ENCODE data around the gene ATIC.

Gene ATIC

GRCh38 chr2:215311625-215312396 lies at the start of gene ATIC:
Gene ATIC (plus strand): TSS chr2:215312059. CDS start chr2:215312143, 84 bp downstream.
- TF ChIP-seq Cebpa-rat (IDR thresholded peaks at IDR 0.05) = no peak
- peak within 1 kb of the TSS; percentile 85 for H3K4me3 ChIP-seq
- H4K20me1 ChIP-seq = no peaks in the 10 kb centered on the region
- H3K9me3 ChIP-seq = peaks cover 3% of the 10 kb centered on the region; the same call in 1 of the 2 replicates
- no peaks in the 10 kb centered on the region for H3K27me3 ChIP-seq
- H3K36me3 ChIP-seq = peaks cover 38% of the 10 kb centered on the region
- H3K27ac ChIP-seq = peak within 1 kb of the TSS; percentile 96
- peaks cover 49% of the 10 kb centered on the region for H3K4me1 ChIP-seq
- peak within 1 kb of the TSS; percentile 95 for H3K9ac ChIP-seq
- H3K4me2 ChIP-seq = peak within 1 kb of the TSS; percentile 96

- no peak overlapping the region for H3K9ac ChIP-seq
- TF ChIP-seq Cebpa-rat (IDR thresholded peaks at IDR 0.05) = no peak
- no peak overlapping the region for H3K27ac ChIP-seq
- H3K27me3 ChIP-seq = no peaks in the 10 kb centered on the region
- H3K36me3 ChIP-seq = no peaks in the 10 kb centered on the region
- H3K9me3 ChIP-seq = no peaks in the 10 kb centered on the region
- no peak overlapping the region for H3K4me3 ChIP-seq
- no peak overlapping the region for H3K4me2 ChIP-seq
- no peaks in the 10 kb centered on the region for H4K20me1 ChIP-seq
- no peaks in the 10 kb centered on the region for H3K4me1 ChIP-seq
These were observed 49.6 kb upstream of the ATIC start for GRCh38 chr2:215262303-215262702.

DNA sequence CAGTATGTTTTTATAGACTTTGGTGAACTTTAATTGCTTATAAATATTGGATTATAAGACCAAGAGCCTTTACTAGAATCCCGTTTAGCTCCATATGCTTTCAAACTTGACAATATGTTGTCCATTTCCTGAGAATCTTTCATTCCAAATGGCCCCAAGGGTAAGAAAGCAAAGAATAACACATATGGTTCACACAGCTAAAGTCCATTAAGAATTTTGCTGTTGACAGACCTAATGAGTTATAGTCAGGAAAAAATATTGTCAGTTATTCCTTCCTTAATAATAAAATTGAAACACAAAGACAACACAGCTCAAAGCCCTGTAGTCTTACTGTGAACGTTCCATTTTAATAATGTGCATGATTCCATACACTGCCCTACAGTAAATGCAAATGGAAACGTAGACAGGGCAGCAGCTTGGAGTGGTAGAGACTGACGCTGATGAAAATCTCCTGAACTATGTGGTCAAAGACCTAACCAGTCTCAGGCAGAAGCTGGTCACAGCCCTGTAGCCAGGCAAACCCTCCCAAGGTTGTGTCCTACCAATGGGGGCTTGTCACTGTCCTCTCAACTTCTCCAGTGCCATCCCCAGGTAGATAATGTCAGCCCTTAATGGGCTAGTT lies 49.0 kb upstream of the ATIC start:
- no peaks in the 10 kb centered on the region for H3K27me3 ChIP-seq
- H4K20me1 ChIP-seq = no peaks in the 10 kb centered on the region
- H3K9me3 ChIP-seq = no peaks in the 10 kb centered on the region
- no peak overlapping the region for H3K27ac ChIP-seq
- TF ChIP-seq Cebpa-rat (IDR thresholded peaks at IDR 0.05) = no peak
- H3K9ac ChIP-seq = no peak overlapping the region
- H3K4me3 ChIP-seq = no peak overlapping the region
- H3K4me1 ChIP-seq = no peaks in the 10 kb centered on the region
- no peak overlapping the region for H3K4me2 ChIP-seq
- no peaks in the 10 kb centered on the region for H3K36me3 ChIP-seq

DNA sequence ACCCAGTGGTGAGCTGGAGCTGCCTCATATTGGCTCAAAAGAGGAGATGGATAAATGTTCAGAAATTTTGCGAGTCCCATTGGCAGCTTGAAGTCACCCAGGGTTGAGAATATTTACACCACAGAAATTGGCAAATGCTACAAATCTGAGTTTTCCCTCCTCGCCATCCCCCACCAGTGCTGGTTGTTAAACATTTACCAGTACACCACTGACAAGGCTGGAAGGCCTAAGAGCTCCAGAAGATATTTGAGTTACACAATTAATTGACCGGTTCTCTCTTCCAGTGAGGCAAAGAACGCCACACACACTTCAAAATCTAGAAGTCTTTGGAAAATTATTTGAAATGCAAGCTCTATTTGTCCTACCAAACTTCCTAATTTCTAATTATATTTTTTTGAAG lies 47.5 kb upstream of the ATIC start:
- Histone ChIP-seq H4K20me1 (no peaks in the 10 kb centered on the region), H3K4me3 (no peak overlapping the region), H3K27me3 (no peaks in the 10 kb centered on the region), H3K4me2 (no peak overlapping the region), H3K36me3 (no peaks in the 10 kb centered on the region), H3K4me1 (no peaks in the 10 kb centered on the region), H3K27ac (no peak overlapping the region), H3K9me3 (no peaks in the 10 kb centered on the region), H3K9ac (no peak overlapping the region)
- no peak for TF ChIP-seq Cebpa-rat (IDR thresholded peaks at IDR 0.05)

DNA sequence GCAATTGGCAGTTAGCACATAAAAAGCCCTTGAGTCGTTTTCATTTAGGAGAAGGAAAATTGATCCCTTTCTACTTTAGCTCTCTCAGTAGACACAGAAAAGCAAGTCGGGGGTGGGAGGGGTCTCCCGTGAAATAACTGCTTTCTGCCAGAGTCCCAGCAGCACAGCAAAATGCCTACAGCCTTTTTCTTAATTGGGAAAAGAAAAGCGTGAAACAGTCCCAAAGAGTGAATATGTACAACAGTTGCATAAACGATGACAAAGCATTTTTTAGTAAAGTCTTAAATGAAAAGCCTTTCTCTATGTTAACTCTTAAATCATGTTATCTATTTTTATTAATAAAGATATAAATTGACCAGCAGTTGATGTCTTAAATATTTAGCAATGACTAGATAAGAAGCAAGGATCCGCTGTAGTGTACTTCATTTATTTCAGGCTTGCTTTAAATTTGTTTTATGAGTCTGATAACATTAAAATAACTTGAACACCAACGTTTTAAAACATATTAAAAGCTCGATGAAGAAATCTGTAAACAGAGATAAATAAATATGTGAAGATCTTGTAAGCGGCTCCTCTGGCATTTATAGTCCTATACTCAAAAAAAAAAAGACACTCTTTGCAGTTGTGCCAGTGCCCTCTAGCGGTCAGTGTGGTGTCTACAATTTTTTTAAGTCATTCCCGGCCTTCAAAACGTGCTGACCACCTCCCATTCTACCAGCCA lies 42.3 kb upstream of the ATIC start:
- Histone ChIP-seq H3K4me2 (no peak overlapping the region), H3K4me3 (no peak overlapping the region)

DNA sequence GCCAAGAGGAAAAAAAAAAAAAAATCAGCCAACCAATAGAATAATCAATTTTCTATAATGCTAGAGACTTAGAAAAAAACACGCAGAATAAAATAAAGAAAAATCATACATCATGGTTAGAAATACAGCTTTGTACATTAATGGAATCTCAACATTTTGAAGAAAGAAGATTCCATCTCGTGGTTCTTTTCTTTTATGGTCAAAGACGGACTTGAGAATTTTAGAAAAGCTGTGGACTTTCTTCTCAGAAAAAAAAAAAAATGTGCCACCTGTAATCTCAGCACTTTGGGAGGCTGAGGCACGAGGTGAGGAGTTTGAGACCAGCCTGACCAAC lies 41.8 kb upstream of the ATIC start:
- H3K27ac ChIP-seq = no peak overlapping the region
- no peak overlapping the region for H3K9ac ChIP-seq
- H3K9me3 ChIP-seq = no peaks in the 10 kb centered on the region
- H3K4me2 ChIP-seq = no peak overlapping the region
- TF ChIP-seq Cebpa-rat (IDR thresholded peaks at IDR 0.05) = no peak
- H3K4me1 ChIP-seq = no peaks in the 10 kb centered on the region
- no peaks in the 10 kb centered on the region for H4K20me1 ChIP-seq
- H3K27me3 ChIP-seq = no peaks in the 10 kb centered on the region
- H3K36me3 ChIP-seq = no peaks in the 10 kb centered on the region
- no peak overlapping the region for H3K4me3 ChIP-seq

More for the DNA sequence above, 42.3 kb upstream of the ATIC start:
- Histone ChIP-seq H3K36me3 (no peaks in the 10 kb centered on the region), H3K27me3 (no peaks in the 10 kb centered on the region), H3K27ac (no peak overlapping the region), H3K9me3 (no peaks in the 10 kb centered on the region), H3K9ac (no peak overlapping the region), H3K4me1 (no peaks in the 10 kb centered on the region), H4K20me1 (no peaks in the 10 kb centered on the region)
- no peak for TF ChIP-seq Cebpa-rat (IDR thresholded peaks at IDR 0.05)

- Histone ChIP-seq H4K20me1 (no peaks in the 10 kb centered on the region), H3K27ac (no peak overlapping the region), H3K9me3 (no peaks in the 10 kb centered on the region), H3K27me3 (no peaks in the 10 kb centered on the region), H3K4me2 (no peak overlapping the region), H3K9ac (no peak overlapping the region), H3K4me3 (no peak overlapping the region), H3K4me1 (no peaks in the 10 kb centered on the region), H3K36me3 (no peaks in the 10 kb centered on the region)
- TF ChIP-seq Cebpa-rat (IDR thresholded peaks at IDR 0.05) = no peak
These were observed 40.4 kb upstream of the ATIC start for GRCh38 chr2:215271446-215271845.

GRCh38 chr2:215272918-215273317 lies 38.9 kb upstream of the ATIC start:
- no peak overlapping the region for H3K9ac ChIP-seq
- no peaks in the 10 kb centered on the region for H3K36me3 ChIP-seq
- no peak overlapping the region for H3K27ac ChIP-seq
- no peaks in the 10 kb centered on the region for H4K20me1 ChIP-seq
- no peak for TF ChIP-seq Cebpa-rat (IDR thresholded peaks at IDR 0.05)
- H3K9me3 ChIP-seq = no peaks in the 10 kb centered on the region
- no peaks in the 10 kb centered on the region for H3K27me3 ChIP-seq
- H3K4me3 ChIP-seq = no peak overlapping the region
- H3K4me2 ChIP-seq = no peak overlapping the region
- no peaks in the 10 kb centered on the region for H3K4me1 ChIP-seq

DNA sequence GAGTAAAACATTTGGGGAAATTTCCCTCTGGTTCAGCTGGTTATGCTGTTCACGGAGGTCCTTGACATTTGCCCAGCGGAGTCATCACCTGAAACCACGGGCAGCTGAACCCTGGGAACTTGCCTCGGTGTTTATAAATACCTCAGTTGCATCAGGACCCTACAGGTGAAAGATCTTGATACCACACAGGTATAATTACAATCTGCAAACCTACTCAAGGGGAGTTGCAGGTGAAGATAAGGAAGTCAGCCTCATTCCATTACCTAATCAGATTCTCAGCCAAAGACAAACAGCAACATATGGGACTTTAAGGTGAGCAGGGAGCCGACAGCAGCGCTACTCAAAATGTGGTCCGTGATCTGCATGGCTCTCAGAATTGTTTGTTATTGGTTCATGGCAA lies 37.0 kb upstream of the ATIC start:
- Histone ChIP-seq H3K9me3 (no peaks in the 10 kb centered on the region), H3K4me1 (no peaks in the 10 kb centered on the region), H3K27ac (no peak overlapping the region), H3K9ac (no peak overlapping the region), H3K27me3 (no peaks in the 10 kb centered on the region), H3K4me2 (no peak overlapping the region), H4K20me1 (no peaks in the 10 kb centered on the region), H3K4me3 (no peak overlapping the region), H3K36me3 (no peaks in the 10 kb centered on the region)
- TF ChIP-seq Cebpa-rat (IDR thresholded peaks at IDR 0.05) = no peak

GRCh38 chr2:215275824-215276223 lies 36.0 kb upstream of the ATIC start:
- Histone ChIP-seq H3K4me3 (no peak overlapping the region), H3K36me3 (no peaks in the 10 kb centered on the region), H3K9ac (no peak overlapping the region), H4K20me1 (no peaks in the 10 kb centered on the region), H3K4me2 (no peak overlapping the region), H3K9me3 (no peaks in the 10 kb centered on the region), H3K27me3 (no peaks in the 10 kb centered on the region), H3K27ac (no peak overlapping the region), H3K4me1 (peaks cover 7% of the 10 kb centered on the region; the same call in 1 of the 2 replicates)
- TF ChIP-seq Cebpa-rat (IDR thresholded peaks at IDR 0.05) = no peak

Data from BLaER1 (cell line).